Left lung (tissue), 10 donors: Measurements from ENCODE around the gene TRIM37. TPM values are rescaled to one million over a fixed set of nuclear protein-coding genes. Genes with fewer than 3 reads are reported as not detected.
A peak's percentile ranks its signal among the peaks of the same experiment; 100 is the strongest.

ENCODE experiments used
- ATAC-seq: fragments of 200-7000 bp; cut with Tn5 transposase; one replicate; pipeline ENCODE4 v1.9.1; 2020; ENCODE audit warnings: moderate library complexity
- DNase-seq, 4 donors: peaks; one replicate each; pipeline ENCODE4 v3.0.0-alpha.2; 2013 to 2020
- H3K27ac ChIP-seq, 2 donors: fragments of 200-600 bp; sonication (generic) in 1 of 2; one replicate each; pipeline versions ENCODE4 v1.5.0 to v1.8.0; 2020 to 2021
- H3K27me3 ChIP-seq, 2 donors: fragments of 200-600 bp; sonication (generic) in 1 of 2; one replicate each; pipeline versions ENCODE4 v1.5.0 to v1.8.0; 2020 to 2021
- H3K36me3 ChIP-seq, 2 donors: fragments of 200-600 bp; sonication (generic) in 1 of 2; one replicate each; pipeline versions ENCODE4 v1.5.0 to v1.8.0; 2020 to 2021
- H3K4me1 ChIP-seq, 2 donors: fragments of 200-600 bp; one replicate each; pipeline ENCODE4 v1.8.0; 2021
- H3K4me3 ChIP-seq, 2 donors: fragments of 200-600 bp; sonication (generic) in 1 of 2; one replicate each; pipeline versions ENCODE4 v1.5.0 to v1.8.0; 2020 to 2021; ENCODE audit warnings: mild to moderate bottlenecking in 1 of 2
- H3K9me3 ChIP-seq, 2 donors: fragments of 200-600 bp; sonication (generic) in 1 of 2; one replicate each; pipeline versions ENCODE4 v1.5.0 to v1.8.0; 2020 to 2021
- CTCF ChIP-seq, 2 donors: fragments of 200-600 bp; sonication (generic) in 1 of 2; IDR thresholded peaks; one replicate each; pipeline versions ENCODE4 v1.5.0 to v1.8.0; 2021; ENCODE audit warnings: antibody characterized with exemption in 2 of 2
- intact Hi-C, 2 donors: fragments of 100-400 bp; cut with DNase I; formaldehyde crosslinking; loops; one replicate each; pipeline versions ENCODE4 v1.11.2 to v1.14.2; 2022
- polyA plus RNA-seq, 6 donors: library from polyadenylated mRNA; unstranded; fragments of 120-200 nt; gene quantifications; one replicate each; pipeline ENCODE4 v1.2.1, GENCODE V29; 2013; ENCODE audit not compliant: insufficient read length in 6 of 6
- total RNA-seq, 2 donors: library from RNA; stranded (reverse); fragmentation: NEBNext Ultra II Directional; extraction: Animal tissue kit (Norgen Biotek cat#: 25700); gene quantifications; one replicate each; pipeline ENCODE4 v1.2.1, GENCODE V29; 2021
- donor health status: DM: no; HTN: yes; CAD: no.
- donor health status: DM: no; HTN: no; CAD: no.

TRIM37 gene
- total and polyA plus RNA-seq, 8 donors = 17.0 to 23.3 (median 21.4) TPM

- H3K4me3 ChIP-seq = no peak overlapping the region
- no peaks in the 10 kb centered on the region for H3K9me3 ChIP-seq
- no peaks in the 10 kb centered on the region for H3K27me3 ChIP-seq
- TF ChIP-seq CTCF (IDR thresholded peaks at IDR 0.05) = no peak
- no peak for DNase-seq
- intact Hi-C loops = no loop called here
- no peaks in the 10 kb centered on the region for H3K36me3 ChIP-seq
- no peak overlapping the region for H3K27ac ChIP-seq
- peaks cover 0 to 49% of the 10 kb centered on the region in 2 donors for H3K4me1 ChIP-seq
- ATAC-seq = no peak
These were observed 107.8 kb downstream of the TRIM37 start for GRCh38 chr17:58998871-58999270.

- intact Hi-C loops = no loop called here
- peaks cover 0 to 49% of the 10 kb centered on the region in 2 donors for H3K4me1 ChIP-seq
- H3K36me3 ChIP-seq = no peaks in the 10 kb centered on the region
- H3K27me3 ChIP-seq = no peaks in the 10 kb centered on the region
- no peak for DNase-seq
- peak overlapping the region in 1 of 2 donors; percentile 82 for H3K27ac ChIP-seq
- H3K4me3 ChIP-seq = no peak overlapping the region
- TF ChIP-seq CTCF (IDR thresholded peaks at IDR 0.05) = no peak
- no peaks in the 10 kb centered on the region for H3K9me3 ChIP-seq
- ATAC-seq = no peak
These were observed 108.7 kb downstream of the TRIM37 start for GRCh38 chr17:58997756-58998553.

DNA sequence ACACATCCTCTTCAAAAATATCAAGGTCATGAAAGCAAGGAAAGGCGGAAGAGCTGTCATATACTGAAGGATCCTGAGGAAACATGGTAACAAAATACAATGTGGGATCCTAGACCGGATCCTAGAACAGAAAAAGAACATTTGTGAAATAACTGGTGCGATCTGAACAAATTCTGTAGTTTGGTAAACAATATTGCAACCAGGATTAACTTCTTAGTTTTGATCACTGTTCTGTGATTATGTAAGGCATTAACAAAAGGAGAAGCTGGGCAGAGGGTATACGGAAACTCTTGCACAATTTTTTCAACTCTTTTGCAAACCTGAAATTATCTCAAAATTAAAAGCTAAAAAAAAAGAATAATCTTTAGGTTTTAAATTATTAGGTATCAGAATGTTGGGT lies 109.7 kb downstream of the TRIM37 start:
- Histone ChIP-seq H3K4me3 (no peak overlapping the region), H3K9me3 (no peaks in the 10 kb centered on the region), H3K36me3 (no peaks in the 10 kb centered on the region), H3K4me1 (peaks cover 0 to 39% of the 10 kb centered on the region in 2 donors), H3K27ac (peak overlapping the region in 1 of 2 donors; percentile 82), H3K27me3 (no peaks in the 10 kb centered on the region)
- TF ChIP-seq CTCF (IDR thresholded peaks at IDR 0.05) = no peak
- intact Hi-C loops = no loop called here
- DNase-seq = no peak
- ATAC-seq = no peak

- H3K27me3 ChIP-seq = no peaks in the 10 kb centered on the region
- intact Hi-C loops = no loop called here
- H3K27ac ChIP-seq = no peak overlapping the region
- no peak for DNase-seq
- no peak for ATAC-seq
- H3K36me3 ChIP-seq = no peaks in the 10 kb centered on the region
- no peaks in the 10 kb centered on the region for H3K9me3 ChIP-seq
- H3K4me1 ChIP-seq = peaks cover 0 to 27% of the 10 kb centered on the region in 2 donors
- TF ChIP-seq CTCF (IDR thresholded peaks at IDR 0.05) = no peak
- H3K4me3 ChIP-seq = no peak overlapping the region
These were observed 111.3 kb downstream of the TRIM37 start for GRCh38 chr17:58995247-58995940.

DNA sequence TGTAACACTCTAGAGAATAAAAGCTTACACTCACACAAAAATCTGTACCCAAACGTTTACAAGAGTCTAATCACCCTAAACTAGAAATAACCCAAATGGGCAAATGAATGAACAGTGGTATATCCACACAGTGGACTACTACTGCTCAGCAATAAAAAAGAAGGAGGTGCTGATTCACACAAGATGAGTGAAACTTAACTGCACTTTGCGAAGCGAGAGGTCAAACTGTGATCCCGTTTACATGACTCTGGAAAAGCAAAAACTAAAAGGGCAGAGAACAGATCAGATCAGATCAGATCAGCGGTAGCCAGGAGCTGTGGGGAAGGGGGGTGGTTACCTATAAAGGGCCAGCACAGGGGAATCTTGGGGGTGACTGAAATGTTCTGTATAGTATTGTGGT lies 113.4 kb downstream of the TRIM37 start:
- Histone ChIP-seq H3K4me1 (peaks cover 0 to 24% of the 10 kb centered on the region in 2 donors), H3K36me3 (no peaks in the 10 kb centered on the region), H3K27me3 (no peaks in the 10 kb centered on the region), H3K27ac (no peak overlapping the region), H3K4me3 (no peak overlapping the region), H3K9me3 (no peaks in the 10 kb centered on the region)
- no peak for ATAC-seq
- intact Hi-C loops = no loop called here
- DNase-seq = no peak
- TF ChIP-seq CTCF (IDR thresholded peaks at IDR 0.05) = no peak
